Measurements from ENCODE around the gene CNOT4. TPM values are rescaled to one million over a fixed set of nuclear protein-coding genes. Genes with fewer than 3 reads are reported as not detected.
A peak's percentile ranks its signal among the peaks of the same experiment; 100 is the strongest.
"Not testable (repeated sequence)": the region's sequence is repeated elsewhere in the genome, so short reads cannot be mapped to it uniquely, and the experiment has no call there.

Gene CNOT4
- total RNA-seq, 1 donor from 2014 or later: 22.8 TPM

DNA sequence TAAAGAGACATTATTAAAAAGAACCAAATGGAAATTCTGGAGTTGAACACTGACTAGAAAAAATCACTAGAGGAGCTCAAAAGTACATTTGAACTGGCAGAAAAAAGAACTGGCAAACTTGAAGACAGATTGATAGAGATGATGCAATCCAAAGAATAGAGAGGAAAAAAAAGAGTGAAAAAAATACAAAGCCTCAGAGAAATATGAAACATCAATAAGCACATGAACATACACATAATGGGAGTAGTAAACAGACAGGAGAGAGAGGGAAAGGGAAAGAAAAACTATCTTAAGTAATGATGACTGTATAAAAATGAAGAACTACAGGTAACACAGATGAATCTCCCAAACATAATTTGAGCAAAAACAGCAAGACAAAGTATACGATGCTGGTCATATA, 61.1 kb downstream of the CNOT4 start:
- Mint-ChIP-seq H3K9me3 (ENCODE audit: unreplicated experiment) (no peaks in the 10 kb centered on the region), H3K27ac (ENCODE audit: unreplicated experiment) (no peak overlapping the region), H3K4me1 (ENCODE audit: unreplicated experiment) (peaks cover 18% of the 10 kb centered on the region), H3K4me3 (ENCODE audit: unreplicated experiment) (no peak overlapping the region), H3K36me3 (ENCODE audit: unreplicated experiment) (peaks cover 3% of the 10 kb centered on the region), H3K27me3 (ENCODE audit: unreplicated experiment) (no peaks in the 10 kb centered on the region)
- no peak for DNase-seq (ENCODE audit: extremely low spot score, unreplicated experiment)
- TF ChIP-seq, protein P1, sequence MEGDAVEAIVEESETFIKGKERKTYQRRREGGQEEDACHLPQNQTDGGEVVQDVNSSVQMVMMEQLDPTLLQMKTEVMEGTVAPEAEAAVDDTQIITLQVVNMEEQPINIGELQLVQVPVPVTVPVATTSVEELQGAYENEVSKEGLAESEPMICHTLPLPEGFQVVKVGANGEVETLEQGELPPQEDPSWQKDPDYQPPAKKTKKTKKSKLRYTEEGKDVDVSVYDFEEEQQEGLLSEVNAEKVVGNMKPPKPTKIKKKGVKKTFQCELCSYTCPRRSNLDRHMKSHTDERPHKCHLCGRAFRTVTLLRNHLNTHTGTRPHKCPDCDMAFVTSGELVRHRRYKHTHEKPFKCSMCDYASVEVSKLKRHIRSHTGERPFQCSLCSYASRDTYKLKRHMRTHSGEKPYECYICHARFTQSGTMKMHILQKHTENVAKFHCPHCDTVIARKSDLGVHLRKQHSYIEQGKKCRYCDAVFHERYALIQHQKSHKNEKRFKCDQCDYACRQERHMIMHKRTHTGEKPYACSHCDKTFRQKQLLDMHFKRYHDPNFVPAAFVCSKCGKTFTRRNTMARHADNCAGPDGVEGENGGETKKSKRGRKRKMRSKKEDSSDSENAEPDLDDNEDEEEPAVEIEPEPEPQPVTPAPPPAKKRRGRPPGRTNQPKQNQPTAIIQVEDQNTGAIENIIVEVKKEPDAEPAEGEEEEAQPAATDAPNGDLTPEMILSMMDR (IDR thresholded peaks at IDR 0.05): no peak

DNA sequence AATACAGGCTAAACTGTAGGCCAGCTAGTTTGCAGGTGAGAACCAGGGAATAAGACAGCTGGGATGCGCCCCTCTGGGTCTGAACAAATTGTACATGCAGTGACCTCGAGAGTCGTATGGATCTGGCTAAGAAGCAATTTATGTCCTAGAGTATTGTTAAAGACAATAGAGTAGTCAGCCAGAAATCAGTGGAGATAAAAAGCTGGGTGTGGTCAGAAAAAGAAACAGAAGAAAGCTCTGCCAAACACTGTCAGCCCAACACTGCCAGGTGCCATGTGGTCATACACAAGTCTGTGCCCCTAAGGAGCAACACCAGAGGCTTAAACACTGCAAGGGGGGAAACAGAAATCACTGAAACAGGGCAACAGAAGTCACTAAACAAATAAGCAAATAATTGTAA, 62.2 kb downstream of the CNOT4 start:
- no peak for DNase-seq (ENCODE audit: extremely low spot score, unreplicated experiment)
- TF ChIP-seq, protein P1 (IDR thresholded peaks at IDR 0.05): no peak
- Mint-ChIP-seq H3K36me3 (ENCODE audit: unreplicated experiment) (peaks cover 3% of the 10 kb centered on the region), H3K27ac (ENCODE audit: unreplicated experiment) (no peak overlapping the region), H3K4me3 (ENCODE audit: unreplicated experiment) (no peak overlapping the region), H3K9me3 (ENCODE audit: unreplicated experiment) (no peaks in the 10 kb centered on the region), H3K4me1 (ENCODE audit: unreplicated experiment) (peaks cover 18% of the 10 kb centered on the region), H3K27me3 (ENCODE audit: unreplicated experiment) (no peaks in the 10 kb centered on the region)

DNA sequence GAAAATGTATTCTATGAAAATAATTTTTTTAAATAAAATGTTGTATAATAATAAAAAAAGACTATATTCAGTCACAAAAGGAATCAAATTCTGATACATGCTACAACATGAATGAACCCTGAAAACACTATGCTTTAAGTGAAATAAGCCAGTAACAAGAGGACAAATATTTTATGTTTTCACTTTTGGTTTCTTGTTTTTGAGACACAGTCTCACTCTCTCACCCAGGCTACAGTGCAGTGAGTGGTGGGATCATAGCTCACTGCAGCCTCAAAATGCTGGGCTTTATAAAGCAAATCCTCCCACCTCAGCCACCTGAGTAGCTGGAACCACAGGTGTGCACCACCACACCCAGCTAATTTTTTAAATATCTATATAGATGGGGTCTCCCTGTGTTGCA, 64.2 kb downstream of the CNOT4 start:
- no peak overlapping the region for H3K27ac Mint-ChIP-seq (ENCODE audit: unreplicated experiment)

DNA sequence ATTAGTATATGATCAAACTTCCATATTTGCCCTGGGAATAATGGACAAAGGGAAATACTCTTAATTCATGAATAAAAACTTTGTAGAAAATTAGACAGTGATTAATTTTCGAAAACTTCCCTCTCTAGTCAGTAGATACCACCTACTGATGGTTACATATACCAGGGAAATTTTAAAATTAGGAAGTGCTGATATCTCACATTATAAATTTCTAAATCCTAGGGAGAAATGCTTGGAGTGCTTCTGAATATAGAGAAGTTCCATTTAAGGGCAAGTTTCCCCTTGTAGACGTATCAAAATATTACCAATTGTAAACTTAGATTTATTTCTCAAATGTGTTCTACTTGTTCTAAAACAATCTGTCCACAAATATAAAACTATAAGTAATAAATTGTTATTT, 64.6 kb downstream of the CNOT4 start:
- H3K4me1 Mint-ChIP-seq (ENCODE audit: unreplicated experiment); H3K9me3 Mint-ChIP-seq (ENCODE audit: unreplicated experiment); H3K4me3 Mint-ChIP-seq (ENCODE audit: unreplicated experiment); H3K36me3 Mint-ChIP-seq (ENCODE audit: unreplicated experiment); DNase-seq (ENCODE audit: extremely low spot score, unreplicated experiment); H3K27ac Mint-ChIP-seq (ENCODE audit: unreplicated experiment); H3K27me3 Mint-ChIP-seq (ENCODE audit: unreplicated experiment): not testable (repeated sequence)

More for the DNA sequence above, 64.2 kb downstream of the CNOT4 start:
- TF ChIP-seq, protein P1 (IDR thresholded peaks at IDR 0.05): no peak
- no peak overlapping the region for H3K4me3 Mint-ChIP-seq (ENCODE audit: unreplicated experiment)
- H3K36me3 Mint-ChIP-seq (ENCODE audit: unreplicated experiment): peaks cover 3% of the 10 kb centered on the region
- DNase-seq (ENCODE audit: extremely low spot score, unreplicated experiment): no peak
- H3K4me1 Mint-ChIP-seq (ENCODE audit: unreplicated experiment): peaks cover 11% of the 10 kb centered on the region
- H3K9me3 Mint-ChIP-seq (ENCODE audit: unreplicated experiment): no peaks in the 10 kb centered on the region
- H3K27me3 Mint-ChIP-seq (ENCODE audit: unreplicated experiment): no peaks in the 10 kb centered on the region

DNA sequence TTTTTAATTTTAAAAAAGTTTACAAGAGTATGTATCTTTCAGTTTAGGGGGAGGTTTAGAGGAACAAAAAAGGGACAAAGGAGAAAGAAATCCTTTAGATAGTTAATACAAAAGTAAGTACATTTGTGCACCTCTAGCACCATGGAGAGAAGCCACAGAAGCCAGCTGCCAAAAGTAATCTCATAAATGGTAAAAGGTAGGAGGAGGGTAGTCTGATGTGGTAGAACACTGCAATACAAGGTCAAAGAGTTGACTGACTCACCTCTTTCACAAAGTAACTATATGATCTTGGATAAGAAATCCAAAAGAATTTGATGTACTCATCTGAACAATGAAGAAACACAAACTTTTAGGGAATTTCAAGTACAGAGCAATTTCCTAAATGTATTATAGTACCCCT, 68.1 kb downstream of the CNOT4 start:
- DNase-seq (ENCODE audit: extremely low spot score, unreplicated experiment): no peak
- H3K27me3 Mint-ChIP-seq (ENCODE audit: unreplicated experiment): no peaks in the 10 kb centered on the region
- H3K36me3 Mint-ChIP-seq (ENCODE audit: unreplicated experiment): peaks cover 4% of the 10 kb centered on the region
- no peak overlapping the region for H3K4me3 Mint-ChIP-seq (ENCODE audit: unreplicated experiment)
- TF ChIP-seq, protein P1 (IDR thresholded peaks at IDR 0.05): no peak
- H3K9me3 Mint-ChIP-seq (ENCODE audit: unreplicated experiment): no peaks in the 10 kb centered on the region
- H3K27ac Mint-ChIP-seq (ENCODE audit: unreplicated experiment): no peak overlapping the region
- H3K4me1 Mint-ChIP-seq (ENCODE audit: unreplicated experiment): no peaks in the 10 kb centered on the region

DNA sequence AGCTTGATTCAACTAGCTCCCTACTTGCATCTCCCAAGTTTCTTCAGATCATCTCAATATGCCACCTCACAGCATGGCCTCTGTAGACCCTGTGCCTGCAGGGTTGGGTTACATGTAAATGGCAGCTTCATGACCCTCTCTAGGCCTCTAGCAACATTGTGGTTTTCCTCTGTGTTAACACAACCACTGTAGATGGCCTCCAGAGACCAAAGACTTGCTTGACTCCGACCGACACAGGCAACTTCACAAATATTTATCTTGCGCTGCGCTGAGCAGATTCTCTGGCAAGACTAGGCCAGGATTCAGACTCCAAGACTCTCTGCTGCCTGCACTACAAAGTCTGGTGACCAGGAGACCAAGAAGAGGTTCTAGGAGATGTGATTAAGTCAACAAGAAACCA, 75.9 kb downstream of the CNOT4 start:
- Mint-ChIP-seq H3K27ac (ENCODE audit: unreplicated experiment) (peak overlapping the region; percentile 14), H3K36me3 (ENCODE audit: unreplicated experiment) (peaks cover 37% of the 10 kb centered on the region), H3K4me1 (ENCODE audit: unreplicated experiment) (peaks cover 17% of the 10 kb centered on the region), H3K4me3 (ENCODE audit: unreplicated experiment) (no peak overlapping the region), H3K9me3 (ENCODE audit: unreplicated experiment) (peaks cover 17% of the 10 kb centered on the region), H3K27me3 (ENCODE audit: unreplicated experiment) (no peaks in the 10 kb centered on the region)
- TF ChIP-seq, protein P1 (IDR thresholded peaks at IDR 0.05): no peak
- DNase-seq (ENCODE audit: extremely low spot score, unreplicated experiment): no peak
